K562 treated with DMSO at 1 percent for 24 hours (cell line): ENCODE measurements around the gene SECISBP2. TPM values are rescaled to one million over a fixed set of nuclear protein-coding genes. Genes with fewer than 3 reads are reported as not detected.

Experiments
- total RNA-seq: library from RNA; unstranded; fragments of 300-600 nt; gene quantifications from 2 replicates; pipeline ENCODE4 v1.2.3, GENCODE V29; 2022; ENCODE audit warnings: low read depth; ENCODE audit not compliant: insufficient read depth

The SECISBP2 gene, protein sequence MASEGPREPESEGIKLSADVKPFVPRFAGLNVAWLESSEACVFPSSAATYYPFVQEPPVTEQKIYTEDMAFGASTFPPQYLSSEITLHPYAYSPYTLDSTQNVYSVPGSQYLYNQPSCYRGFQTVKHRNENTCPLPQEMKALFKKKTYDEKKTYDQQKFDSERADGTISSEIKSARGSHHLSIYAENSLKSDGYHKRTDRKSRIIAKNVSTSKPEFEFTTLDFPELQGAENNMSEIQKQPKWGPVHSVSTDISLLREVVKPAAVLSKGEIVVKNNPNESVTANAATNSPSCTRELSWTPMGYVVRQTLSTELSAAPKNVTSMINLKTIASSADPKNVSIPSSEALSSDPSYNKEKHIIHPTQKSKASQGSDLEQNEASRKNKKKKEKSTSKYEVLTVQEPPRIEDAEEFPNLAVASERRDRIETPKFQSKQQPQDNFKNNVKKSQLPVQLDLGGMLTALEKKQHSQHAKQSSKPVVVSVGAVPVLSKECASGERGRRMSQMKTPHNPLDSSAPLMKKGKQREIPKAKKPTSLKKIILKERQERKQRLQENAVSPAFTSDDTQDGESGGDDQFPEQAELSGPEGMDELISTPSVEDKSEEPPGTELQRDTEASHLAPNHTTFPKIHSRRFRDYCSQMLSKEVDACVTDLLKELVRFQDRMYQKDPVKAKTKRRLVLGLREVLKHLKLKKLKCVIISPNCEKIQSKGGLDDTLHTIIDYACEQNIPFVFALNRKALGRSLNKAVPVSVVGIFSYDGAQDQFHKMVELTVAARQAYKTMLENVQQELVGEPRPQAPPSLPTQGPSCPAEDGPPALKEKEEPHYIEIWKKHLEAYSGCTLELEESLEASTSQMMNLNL
- total RNA-seq, result 12.5 and 16.3 TPM in 2 replicates

DNA sequence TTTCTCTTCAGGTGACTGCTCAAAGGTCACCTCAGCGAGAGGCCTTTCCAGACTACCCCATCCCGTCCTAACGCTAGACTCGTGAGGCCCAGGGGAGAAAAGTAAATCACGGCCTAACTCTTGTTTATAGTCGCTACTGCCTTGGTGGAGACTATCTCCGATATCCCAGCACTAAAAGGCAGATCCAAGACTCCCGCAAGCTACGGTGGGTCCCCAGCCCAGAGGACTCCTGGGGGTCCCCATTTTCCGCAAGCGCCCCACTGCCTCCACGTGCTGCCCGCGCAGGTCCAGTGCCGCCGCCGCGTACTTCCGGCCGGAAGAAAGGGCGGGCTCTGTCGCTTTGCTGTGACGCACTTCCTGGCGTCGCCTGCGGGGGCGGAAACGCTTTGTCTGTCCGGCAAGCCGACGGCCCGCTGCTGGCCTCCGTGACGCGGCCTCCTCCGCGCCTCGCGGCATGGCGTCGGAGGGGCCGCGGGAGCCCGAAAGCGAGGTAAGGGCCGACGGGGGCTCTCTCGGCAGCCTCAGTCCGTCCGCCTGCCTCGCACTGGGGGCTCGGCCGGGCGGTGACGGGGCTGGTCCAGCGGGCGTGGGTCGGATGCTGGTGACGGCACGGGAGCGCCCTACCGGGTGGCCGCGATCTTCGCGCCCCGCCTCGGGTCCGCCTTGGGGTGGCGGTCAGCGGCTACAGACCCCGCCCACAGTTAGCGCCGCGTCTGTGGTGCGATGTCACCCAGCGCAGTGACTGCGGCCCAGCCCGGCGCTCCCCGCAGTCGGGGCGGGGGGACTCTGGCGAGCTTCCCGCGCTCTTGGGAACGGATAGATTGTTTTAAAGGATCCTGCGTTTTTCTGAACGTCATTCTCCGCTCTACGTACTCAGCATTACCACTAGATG, at the start of gene SECISBP2:
TSS of gene SECISBP2 (plus strand) at position 378 of the 892 bp plus-strand sequence. CDS start at position 455, 77 bp downstream.

DNA sequence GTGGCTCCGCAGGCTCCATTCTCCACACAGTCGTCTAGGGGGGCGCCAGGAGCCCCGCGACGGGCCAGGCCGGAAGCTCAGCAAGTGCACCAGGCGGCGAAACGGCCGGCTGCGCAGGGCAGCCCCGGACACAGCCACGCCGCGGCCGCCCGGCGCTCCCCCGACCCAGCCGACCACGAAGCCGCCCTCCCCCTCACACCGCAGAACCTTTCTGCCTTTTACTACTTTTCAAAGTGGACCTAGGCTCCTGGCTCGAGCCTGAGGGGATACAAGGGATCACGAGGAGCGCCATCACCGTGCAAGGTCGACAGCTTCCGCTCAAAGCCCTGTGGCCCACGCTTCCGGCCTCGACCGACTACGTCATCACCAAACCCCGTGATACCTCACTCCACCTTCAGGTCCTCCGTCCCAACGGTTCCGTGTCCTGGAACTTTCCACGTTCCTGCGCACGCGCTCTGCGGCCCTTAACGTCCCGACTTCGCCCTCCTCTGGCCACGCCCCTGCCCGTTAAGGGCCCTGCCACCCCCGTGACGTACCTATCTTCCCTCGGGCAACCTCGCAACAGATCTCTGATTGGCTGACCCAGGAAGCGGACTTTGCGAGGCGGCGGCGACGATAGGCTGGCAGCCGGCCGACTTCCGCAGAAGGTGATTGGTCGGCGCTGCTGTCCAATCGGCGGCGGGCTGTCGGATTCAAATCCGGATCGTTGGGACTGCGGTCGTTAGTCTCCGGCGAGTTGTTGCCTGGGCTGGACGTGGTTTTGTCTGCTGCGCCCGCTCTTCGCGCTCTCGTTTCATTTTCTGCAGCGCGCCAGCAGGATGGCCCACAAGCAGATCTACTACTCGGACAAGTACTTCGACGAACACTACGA, 7.6 kb upstream of the SECISBP2 start, which contains the start of gene CKS2:
TSS of gene CKS2 (plus strand) at position 721 of the 871 bp plus-strand sequence. CDS start at position 819, 98 bp downstream.

Other genes with a start within 250 kb of the SECISBP2 start
- gene SHC3, start 139.7 kb upstream of the SECISBP2 start, total RNA-seq, result not detected in 2 replicates
- gene CKS2, start 7.3 kb upstream of the SECISBP2 start, total RNA-seq, result 152 and 207 TPM in 2 replicates
- 1.0 and 2.7 TPM in 2 replicates for gene SEMA4D, start 179.6 kb downstream of the SECISBP2 start, total RNA-seq